ENCODE measurements around the gene BCL2L1.

DNA sequence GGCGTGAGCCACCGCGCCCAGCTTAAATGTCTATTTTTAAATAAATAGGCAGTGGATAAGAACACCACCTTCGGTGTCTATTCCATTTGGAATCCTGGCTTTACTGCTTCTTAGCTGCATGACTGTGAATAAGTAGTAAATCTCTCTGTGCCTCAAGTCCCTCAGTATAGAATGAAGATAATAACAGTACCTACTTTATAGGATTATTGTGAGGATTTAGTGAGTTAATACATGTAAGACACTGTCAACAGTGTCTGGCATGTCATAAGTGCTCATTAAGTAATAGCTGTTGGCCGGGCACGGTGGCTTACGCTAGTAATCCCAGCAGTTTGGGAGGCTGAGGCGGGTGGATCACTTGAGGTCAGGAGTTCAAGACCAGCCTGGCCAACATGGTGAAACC, 26.6 kb upstream of the BCL2L1 start:
- TF ChIP-seq, protein P1, sequence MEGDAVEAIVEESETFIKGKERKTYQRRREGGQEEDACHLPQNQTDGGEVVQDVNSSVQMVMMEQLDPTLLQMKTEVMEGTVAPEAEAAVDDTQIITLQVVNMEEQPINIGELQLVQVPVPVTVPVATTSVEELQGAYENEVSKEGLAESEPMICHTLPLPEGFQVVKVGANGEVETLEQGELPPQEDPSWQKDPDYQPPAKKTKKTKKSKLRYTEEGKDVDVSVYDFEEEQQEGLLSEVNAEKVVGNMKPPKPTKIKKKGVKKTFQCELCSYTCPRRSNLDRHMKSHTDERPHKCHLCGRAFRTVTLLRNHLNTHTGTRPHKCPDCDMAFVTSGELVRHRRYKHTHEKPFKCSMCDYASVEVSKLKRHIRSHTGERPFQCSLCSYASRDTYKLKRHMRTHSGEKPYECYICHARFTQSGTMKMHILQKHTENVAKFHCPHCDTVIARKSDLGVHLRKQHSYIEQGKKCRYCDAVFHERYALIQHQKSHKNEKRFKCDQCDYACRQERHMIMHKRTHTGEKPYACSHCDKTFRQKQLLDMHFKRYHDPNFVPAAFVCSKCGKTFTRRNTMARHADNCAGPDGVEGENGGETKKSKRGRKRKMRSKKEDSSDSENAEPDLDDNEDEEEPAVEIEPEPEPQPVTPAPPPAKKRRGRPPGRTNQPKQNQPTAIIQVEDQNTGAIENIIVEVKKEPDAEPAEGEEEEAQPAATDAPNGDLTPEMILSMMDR (IDR thresholded peaks at IDR 0.05), result no peak
- TF ChIP-seq EZH2phosphoT487 (IDR thresholded peaks at IDR 0.05), result no peak

Data from neural progenitor cell (in vitro differentiated cells).